ENCODE measurements around the gene LRP3.
"Not testable (repeated sequence)": the region's sequence is repeated elsewhere in the genome, so short reads cannot be mapped to it uniquely, and the experiment has no call there.

Gene LRP3

DNA sequence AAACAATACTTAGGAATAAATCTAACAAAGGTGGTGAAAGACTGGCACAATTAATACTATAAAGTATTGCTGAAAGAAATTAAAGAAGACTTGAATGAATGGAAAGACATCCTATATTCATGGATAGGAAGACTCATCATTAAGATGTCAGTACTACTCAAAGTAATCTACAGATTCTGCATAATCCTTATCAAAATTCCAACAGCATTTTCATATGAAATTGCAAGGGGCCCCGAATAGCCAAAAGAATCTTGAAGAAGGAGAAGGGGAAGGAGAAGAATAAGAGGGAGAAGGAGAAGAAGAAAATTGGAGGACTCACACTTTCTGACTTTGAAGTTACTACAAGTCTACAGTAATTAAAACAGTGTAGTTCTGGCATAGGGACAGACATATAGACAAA, 25.6 kb upstream of the LRP3 start:
- Mint-ChIP-seq H3K27ac (no peak overlapping the region), H3K36me3 (peaks cover 15% of the 10 kb centered on the region), H3K4me1 (ENCODE audit: low read depth) (peaks cover 22% of the 10 kb centered on the region), H3K4me3 (no peak overlapping the region), H3K9me3 (ENCODE audit: low read depth) (peaks cover 11% of the 10 kb centered on the region), H3K27me3 (no peaks in the 10 kb centered on the region)

DNA sequence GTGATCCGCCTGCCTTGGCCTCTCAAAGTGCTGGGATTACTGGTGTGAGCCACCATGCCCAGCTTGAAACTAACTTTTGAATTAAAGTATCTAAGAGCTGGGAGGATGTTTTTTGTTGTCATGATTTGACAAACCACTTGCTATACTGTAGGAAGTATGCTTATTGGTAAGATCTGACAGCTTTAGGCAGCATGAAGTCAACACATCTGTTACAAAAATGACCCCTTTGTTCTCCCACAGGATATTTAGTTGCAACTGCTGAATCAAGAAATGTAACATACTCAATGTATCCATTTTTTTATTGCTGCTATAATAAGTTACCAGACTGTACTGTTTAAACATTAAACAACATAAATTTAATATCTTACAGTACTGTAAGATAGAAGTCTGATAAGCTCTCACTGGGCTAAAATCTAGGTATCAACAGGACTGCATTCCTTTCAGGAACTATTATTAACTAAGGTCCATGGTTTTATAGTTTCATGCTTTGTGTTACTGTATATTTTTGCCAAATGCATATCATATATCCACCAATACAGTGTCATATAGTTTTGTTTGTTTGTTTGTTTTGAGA, 22.8 kb upstream of the LRP3 start:
- H3K9me3 Mint-ChIP-seq (ENCODE audit: low read depth): peaks cover 11% of the 10 kb centered on the region
- H3K36me3 Mint-ChIP-seq: peaks cover 13% of the 10 kb centered on the region
- H3K4me1 Mint-ChIP-seq (ENCODE audit: low read depth): peaks cover 38% of the 10 kb centered on the region
- H3K27ac Mint-ChIP-seq: no peak overlapping the region
- H3K4me3 Mint-ChIP-seq: no peak overlapping the region
- no peaks in the 10 kb centered on the region for H3K27me3 Mint-ChIP-seq

DNA sequence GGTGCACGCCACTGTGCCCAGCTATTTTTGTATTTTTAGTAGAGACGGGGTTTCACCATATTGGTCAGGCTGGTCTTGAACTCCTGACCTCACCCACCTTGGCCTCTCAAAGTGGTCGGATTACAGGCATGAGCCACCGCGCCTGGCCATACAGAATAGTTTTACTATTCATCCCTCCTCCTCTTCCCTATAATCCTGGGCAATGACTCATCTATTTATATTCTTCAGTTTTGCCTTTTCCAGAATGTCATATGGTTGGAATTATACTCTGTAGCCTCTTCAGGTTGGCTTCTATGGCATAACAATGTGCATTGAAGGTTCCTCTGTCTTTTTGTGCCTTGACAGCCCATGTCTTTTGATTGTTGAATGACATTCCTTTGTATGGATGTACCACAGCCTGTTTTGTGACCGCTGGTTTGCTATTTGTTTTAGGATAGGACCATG, 22.2 kb upstream of the LRP3 start:
- no peak overlapping the region for H3K27ac Mint-ChIP-seq
- no peak overlapping the region for H3K4me3 Mint-ChIP-seq
- no peaks in the 10 kb centered on the region for H3K27me3 Mint-ChIP-seq
- H3K9me3 Mint-ChIP-seq (ENCODE audit: low read depth): peaks cover 11% of the 10 kb centered on the region
- H3K4me1 Mint-ChIP-seq (ENCODE audit: low read depth): peaks cover 40% of the 10 kb centered on the region
- H3K36me3 Mint-ChIP-seq: peaks cover 13% of the 10 kb centered on the region

DNA sequence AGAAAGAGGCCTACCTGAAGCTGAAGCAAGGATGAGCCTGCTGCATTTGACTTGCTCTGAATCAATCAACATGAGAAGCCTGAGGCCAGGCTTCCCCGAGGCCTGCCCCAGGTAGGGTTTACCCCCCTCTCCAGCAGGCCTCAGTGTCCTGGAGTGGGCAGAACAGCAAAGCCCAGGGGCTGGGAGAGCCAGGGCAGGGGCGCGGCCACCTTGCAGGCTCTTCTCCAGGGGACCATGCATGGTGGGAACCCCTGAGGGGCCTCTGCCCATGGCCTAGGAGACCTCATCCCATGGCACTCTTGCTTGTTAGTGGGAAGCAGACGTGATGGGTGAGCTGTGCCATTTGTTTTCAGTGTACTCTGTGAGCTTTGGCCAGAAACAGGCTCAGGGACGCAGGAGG, 19.9 kb upstream of the LRP3 start:
- H3K4me3 Mint-ChIP-seq: no peak overlapping the region
- H3K27ac Mint-ChIP-seq: no peak overlapping the region

DNA sequence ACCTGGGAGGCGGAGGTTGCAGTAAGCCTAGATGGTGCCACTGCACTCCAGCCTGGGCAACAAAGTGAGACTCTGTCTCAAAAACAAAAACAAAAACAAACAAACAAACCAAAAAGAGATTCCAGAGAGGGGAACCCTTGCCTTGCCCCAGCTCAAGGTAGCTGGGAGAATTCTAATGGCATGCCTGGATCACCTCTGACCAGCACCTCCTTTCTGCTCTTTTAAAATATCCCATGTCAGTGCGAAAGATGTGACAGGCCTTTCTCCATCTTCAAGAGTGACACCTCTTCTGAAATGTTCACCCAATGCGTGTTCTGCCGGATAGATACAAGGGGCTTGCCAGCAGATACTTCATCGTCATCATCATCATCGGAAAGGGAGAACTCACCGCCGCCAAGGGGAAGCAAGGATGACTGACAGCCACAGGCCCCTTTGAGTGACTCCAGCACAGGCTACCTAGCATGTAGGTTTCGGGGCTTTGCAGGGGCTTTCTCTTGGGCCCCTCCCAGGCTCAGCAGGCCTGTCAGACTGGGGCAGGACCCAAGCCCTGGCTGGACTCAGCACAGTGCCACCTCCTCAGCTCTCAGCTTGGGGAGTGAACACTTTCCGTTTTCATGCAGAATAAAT, 18.9 kb upstream of the LRP3 start:
- Mint-ChIP-seq H3K4me3 (peak overlapping the region; percentile 96), H3K27ac (no peak overlapping the region), H3K27me3 (no peaks in the 10 kb centered on the region), H3K36me3 (no peaks in the 10 kb centered on the region), H3K9me3 (ENCODE audit: low read depth) (no peaks in the 10 kb centered on the region), H3K4me1 (ENCODE audit: low read depth) (peaks cover 42% of the 10 kb centered on the region)

More for the DNA sequence above, 19.9 kb upstream of the LRP3 start:
- peaks cover 44% of the 10 kb centered on the region for H3K4me1 Mint-ChIP-seq (ENCODE audit: low read depth)
- H3K9me3 Mint-ChIP-seq (ENCODE audit: low read depth): peaks cover 2% of the 10 kb centered on the region
- H3K36me3 Mint-ChIP-seq: peaks cover under 1% of the 10 kb centered on the region
- H3K27me3 Mint-ChIP-seq: no peaks in the 10 kb centered on the region

DNA sequence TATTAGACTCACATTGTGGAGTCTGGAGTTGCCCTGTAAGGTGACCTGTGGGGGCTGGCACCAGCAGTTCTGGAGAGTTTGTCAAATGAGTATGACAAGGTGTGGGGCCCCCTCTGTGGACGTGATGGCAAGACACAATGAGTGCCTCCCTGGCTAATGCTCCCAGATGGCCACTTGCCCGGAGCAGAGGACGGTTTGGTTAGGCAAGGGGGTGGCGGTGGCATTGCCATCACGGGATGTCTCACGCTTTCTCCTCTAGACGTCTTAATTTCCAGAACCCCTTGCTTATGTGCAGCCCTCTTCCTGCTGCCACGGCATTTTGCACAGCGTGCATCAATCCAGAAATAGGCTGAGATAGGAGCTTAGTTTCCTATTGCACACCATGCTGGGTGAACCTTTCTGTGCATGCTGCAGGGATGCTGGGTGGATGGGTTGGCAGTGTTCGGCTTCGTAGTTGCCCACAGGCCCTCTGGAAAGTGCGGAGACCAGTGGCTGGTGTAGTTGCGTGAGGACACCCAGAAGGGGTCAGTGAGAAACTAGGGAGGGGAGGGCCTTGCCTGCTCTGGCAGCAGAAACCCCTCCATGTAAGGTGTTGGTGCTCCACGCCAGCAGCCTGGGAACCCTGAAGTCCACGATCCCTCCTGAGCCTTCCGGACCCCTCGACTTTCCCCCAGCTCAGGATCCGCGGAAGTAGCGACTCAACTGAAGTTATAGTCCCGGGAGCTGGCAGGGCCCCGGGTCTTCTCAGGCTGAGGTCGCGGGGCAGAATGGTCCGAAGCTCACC, 18.1 kb upstream of the LRP3 start:
- H3K36me3 Mint-ChIP-seq: no peaks in the 10 kb centered on the region
- peak overlapping the region; percentile 96 for H3K4me3 Mint-ChIP-seq
- no peaks in the 10 kb centered on the region for H3K27me3 Mint-ChIP-seq
- H3K27ac Mint-ChIP-seq: peak overlapping the region; percentile 98
- H3K9me3 Mint-ChIP-seq (ENCODE audit: low read depth): no peaks in the 10 kb centered on the region
- peaks cover 42% of the 10 kb centered on the region for H3K4me1 Mint-ChIP-seq (ENCODE audit: low read depth)

DNA sequence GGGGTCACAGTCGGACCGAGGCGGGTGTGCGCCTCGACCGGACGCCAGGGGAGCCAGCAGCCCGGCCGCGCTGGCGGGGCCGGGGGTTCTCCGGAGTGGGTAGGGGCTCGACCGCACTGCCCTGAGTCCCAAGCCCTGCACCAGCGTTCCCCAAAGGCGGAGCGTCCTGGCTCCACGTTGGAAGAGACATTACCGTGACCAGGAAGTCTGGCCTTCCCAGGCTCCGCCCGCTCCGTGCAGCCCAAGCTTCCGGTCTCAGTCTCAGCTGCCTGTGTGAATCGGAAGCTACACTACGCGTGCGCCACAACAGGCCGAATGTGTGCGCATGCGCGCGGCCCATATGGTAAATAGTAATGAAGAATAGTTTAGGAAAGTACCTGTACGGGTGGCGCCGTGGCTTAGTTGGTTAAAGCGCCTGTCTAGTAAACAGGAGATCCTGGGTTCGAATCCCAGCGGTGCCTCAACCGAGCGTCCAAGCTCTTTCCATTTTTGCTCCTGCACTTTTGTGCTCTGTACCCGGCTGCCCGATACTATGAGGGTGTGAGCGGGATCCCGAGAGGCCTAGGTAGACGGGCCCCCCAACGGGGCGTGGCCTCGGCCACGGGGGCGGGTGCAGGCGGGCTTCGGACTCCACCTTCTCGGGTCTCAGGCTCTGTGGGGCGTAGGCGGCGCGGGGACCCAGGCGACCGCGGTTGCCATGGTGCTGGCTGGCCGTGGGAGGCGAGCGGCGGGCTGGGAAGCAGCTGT, 17.3 kb upstream of the LRP3 start:
- peak overlapping the region; percentile 98 for H3K27ac Mint-ChIP-seq
- H3K4me3 Mint-ChIP-seq: peak overlapping the region; percentile 96
- no peaks in the 10 kb centered on the region for H3K36me3 Mint-ChIP-seq
- peaks cover 39% of the 10 kb centered on the region for H3K4me1 Mint-ChIP-seq (ENCODE audit: low read depth)
- no peaks in the 10 kb centered on the region for H3K9me3 Mint-ChIP-seq (ENCODE audit: low read depth)
- H3K27me3 Mint-ChIP-seq: no peaks in the 10 kb centered on the region

DNA sequence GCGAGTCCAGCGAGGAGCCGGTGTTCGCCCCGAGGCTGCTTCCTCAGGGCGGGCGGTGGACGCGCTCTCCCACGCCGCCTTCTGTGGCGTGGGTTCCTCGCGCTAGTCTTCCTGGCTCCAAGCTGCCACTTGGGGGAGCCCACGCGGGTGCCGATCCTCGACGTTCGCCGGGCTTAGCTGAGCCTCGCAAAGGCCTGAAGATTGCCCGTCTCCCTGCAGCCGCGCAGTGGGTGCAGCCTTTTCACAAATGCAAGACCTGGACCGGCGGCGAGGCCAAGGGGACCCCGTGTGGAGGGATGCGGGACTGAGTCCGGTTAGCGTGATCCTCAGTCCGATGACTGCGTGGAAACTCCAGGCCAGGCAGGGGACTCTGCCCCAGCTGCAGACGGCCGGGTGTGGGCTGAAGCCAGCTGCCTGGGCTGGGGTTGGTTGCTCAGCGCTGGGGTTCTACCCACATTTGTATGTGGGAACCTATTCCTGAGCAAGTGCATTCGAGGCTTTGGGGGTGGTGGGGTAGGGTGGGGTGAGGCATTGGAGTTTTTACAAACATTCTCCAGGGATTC, 16.6 kb upstream of the LRP3 start:
- no peaks in the 10 kb centered on the region for H3K9me3 Mint-ChIP-seq (ENCODE audit: low read depth)
- peak overlapping the region; percentile 96 for H3K4me3 Mint-ChIP-seq
- no peaks in the 10 kb centered on the region for H3K27me3 Mint-ChIP-seq
- H3K4me1 Mint-ChIP-seq (ENCODE audit: low read depth): peaks cover 33% of the 10 kb centered on the region
- no peaks in the 10 kb centered on the region for H3K36me3 Mint-ChIP-seq
- H3K27ac Mint-ChIP-seq: peak overlapping the region; percentile 28

DNA sequence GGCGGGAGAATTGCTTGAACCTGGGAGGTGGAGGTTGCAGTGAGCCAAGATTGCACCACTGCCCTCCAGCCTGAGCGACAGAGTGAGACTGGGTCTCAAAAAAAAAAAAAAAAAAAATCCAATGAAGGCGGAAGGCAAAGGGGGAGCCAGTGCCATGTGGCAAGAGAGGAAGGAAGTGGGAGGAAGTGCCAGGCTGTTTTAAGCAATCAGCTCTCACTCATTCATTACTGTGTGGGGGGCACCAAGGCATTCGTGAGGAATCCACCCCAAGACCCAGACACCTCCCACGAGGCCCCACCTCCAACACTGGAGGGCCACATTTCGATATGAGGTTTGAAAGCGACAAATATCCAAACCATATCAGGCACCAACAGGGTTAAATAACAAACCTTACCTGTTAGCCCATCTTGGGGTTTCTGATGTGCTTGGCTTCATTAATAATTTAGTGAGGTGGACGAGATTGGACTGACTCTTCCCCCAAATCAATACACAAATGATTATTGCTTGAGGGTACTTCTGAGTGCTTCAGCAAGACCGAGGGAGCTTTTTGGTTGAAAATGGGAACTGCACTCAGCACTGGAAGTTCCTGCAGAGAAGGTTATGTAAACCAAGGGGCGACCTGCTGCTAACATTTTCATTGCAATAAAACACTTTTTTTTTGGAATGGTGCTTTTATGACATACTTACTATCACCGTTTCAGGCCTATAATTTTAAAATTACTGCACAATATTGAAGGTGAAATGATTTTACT, 7.5 kb upstream of the LRP3 start:
- peaks cover 10% of the 10 kb centered on the region for H3K4me1 Mint-ChIP-seq (ENCODE audit: low read depth)
- peak overlapping the region; percentile 42 for H3K4me3 Mint-ChIP-seq
- no peaks in the 10 kb centered on the region for H3K9me3 Mint-ChIP-seq (ENCODE audit: low read depth)
- H3K27me3 Mint-ChIP-seq: peaks cover under 1% of the 10 kb centered on the region
- H3K36me3 Mint-ChIP-seq: no peaks in the 10 kb centered on the region
- H3K27ac Mint-ChIP-seq: no peak overlapping the region

DNA sequence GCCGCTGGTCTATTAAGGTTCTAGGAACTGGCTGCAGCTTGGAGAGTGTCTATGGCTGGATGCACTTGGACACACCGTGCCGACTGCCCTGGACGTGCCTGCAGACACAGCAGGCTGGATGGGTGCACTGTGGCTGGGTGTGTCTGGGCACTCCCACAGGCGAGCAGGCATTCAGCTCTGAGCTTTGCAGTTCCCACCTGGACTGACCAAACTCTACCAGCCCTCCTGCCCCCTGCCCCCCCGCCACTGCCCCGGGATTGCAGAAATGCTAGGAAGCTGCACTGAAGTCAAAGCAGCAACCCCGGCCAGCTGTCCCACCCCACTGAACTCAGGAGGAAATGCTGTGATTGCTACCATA, 7.0 kb upstream of the LRP3 start:
- Mint-ChIP-seq H3K27ac (no peak overlapping the region), H3K27me3 (peaks cover 5% of the 10 kb centered on the region), H3K4me1 (ENCODE audit: low read depth) (peaks cover 10% of the 10 kb centered on the region), H3K36me3 (no peaks in the 10 kb centered on the region), H3K9me3 (ENCODE audit: low read depth) (no peaks in the 10 kb centered on the region), H3K4me3 (no peak overlapping the region)

DNA sequence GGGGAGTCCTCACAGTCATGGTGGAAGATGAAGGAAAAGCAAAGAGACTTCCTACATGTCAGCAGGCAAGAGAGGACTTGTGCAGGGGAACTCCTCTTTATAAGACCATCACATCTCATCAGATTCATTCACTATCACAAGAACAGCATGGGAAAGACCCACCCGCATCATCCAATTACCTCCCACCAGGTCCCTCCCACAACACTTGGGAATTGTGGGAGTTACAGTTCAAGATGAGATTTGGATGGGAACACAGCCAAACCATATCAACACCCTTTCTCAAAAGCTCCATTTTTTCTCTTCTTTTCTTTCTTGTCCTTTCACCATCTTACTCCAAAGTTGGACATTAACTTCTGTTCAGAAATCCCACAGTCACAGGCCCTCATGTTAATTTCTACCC, 4.7 kb upstream of the LRP3 start:
- peaks cover 10% of the 10 kb centered on the region for H3K4me1 Mint-ChIP-seq (ENCODE audit: low read depth)
- H3K27me3 Mint-ChIP-seq: peaks cover 14% of the 10 kb centered on the region
- H3K27ac Mint-ChIP-seq: no peak overlapping the region
- no peaks in the 10 kb centered on the region for H3K36me3 Mint-ChIP-seq
- no peaks in the 10 kb centered on the region for H3K9me3 Mint-ChIP-seq (ENCODE audit: low read depth)
- H3K4me3 Mint-ChIP-seq: no peak overlapping the region

DNA sequence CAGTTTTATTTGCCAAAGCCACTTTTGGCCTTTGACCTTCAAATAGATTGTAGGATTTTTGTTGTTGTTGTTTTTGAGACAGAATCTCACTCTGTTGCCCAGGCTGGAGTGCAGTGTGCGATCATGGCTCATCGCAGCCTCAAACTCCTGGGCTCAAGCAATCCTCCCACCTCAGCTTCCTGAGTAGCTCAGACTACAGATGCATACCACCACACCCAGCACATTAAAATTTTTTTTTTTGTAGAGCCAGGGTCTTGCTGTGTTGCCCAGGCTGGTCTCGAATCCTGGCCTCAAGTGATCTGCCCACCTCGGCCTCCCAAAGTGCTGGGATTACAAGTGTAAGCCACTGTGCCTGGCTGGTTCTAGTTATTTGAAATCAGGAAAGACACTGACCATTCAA, 3.0 kb upstream of the LRP3 start:
- not testable (repeated sequence) for H3K4me3 Mint-ChIP-seq; H3K9me3 Mint-ChIP-seq (ENCODE audit: low read depth); H3K27ac Mint-ChIP-seq; H3K36me3 Mint-ChIP-seq
- Mint-ChIP-seq H3K4me1 (ENCODE audit: low read depth) (peaks cover 11% of the 10 kb centered on the region), H3K27me3 (peaks cover 14% of the 10 kb centered on the region)

DNA sequence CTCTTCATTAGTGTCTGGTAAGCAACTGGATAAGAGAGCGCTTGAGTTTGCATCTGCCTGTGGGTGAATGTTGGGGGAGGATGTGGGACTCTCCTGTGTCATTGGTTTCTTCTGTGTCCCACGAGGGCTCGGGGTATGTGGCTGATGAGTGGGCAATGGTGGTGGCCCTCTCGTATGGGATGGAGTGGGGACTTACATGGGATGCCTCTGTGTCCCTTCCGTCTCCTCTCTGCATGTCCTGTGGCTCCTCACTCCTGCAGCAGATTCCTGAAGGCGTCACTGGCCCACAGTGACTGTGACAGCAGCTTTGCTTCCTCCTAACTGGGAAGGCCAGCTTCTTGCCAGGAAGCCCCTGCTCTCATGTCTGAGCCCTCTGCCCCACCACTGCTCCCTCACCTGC, 2.6 kb upstream of the LRP3 start:
- no peaks in the 10 kb centered on the region for H3K9me3 Mint-ChIP-seq (ENCODE audit: low read depth)
- H3K27me3 Mint-ChIP-seq: peaks cover 14% of the 10 kb centered on the region
- no peaks in the 10 kb centered on the region for H3K36me3 Mint-ChIP-seq
- no peak overlapping the region for H3K4me3 Mint-ChIP-seq
- H3K4me1 Mint-ChIP-seq (ENCODE audit: low read depth): peaks cover 7% of the 10 kb centered on the region
- no peak overlapping the region for H3K27ac Mint-ChIP-seq

DNA sequence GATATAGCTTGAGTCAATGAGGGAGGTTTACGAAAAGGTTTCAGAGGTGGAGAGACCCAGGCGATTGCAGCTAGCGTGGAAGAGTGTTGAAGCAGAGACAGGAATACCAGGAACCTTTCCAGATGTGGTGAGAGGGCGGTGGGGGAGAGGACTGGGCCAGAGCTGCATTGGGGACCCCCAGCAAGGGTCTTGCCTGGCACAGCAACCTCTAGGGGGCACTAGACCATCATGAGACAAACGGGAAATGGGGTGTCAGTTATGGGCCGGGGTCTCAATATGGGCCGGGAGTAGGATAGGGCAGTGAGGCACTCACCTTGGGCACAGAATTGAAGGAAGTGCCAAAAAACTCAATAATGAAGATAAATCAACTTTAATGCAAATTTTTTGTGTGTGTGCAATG, 2.1 kb upstream of the LRP3 start:
- no peaks in the 10 kb centered on the region for H3K36me3 Mint-ChIP-seq
- no peaks in the 10 kb centered on the region for H3K9me3 Mint-ChIP-seq (ENCODE audit: low read depth)
- peaks cover 14% of the 10 kb centered on the region for H3K27me3 Mint-ChIP-seq
- peaks cover 2% of the 10 kb centered on the region for H3K4me1 Mint-ChIP-seq (ENCODE audit: low read depth)
- no peak overlapping the region for H3K27ac Mint-ChIP-seq
- H3K4me3 Mint-ChIP-seq: no peak overlapping the region
